ENCODE measurements around the gene ZNF319. TPM values are rescaled to one million over a fixed set of nuclear protein-coding genes. Genes with fewer than 3 reads are reported as not detected.
A peak's percentile ranks its signal among the peaks of the same experiment; 100 is the strongest.

The ZNF319 gene
- total and polyA plus RNA-seq, 2 of the 4 experiments (the other 2 are of a cell fraction): 0.90 to 6.3 TPM

- Histone ChIP-seq H2BK5ac (ENCODE audit: low read depth, low read length, poor library complexity, severe bottlenecking) (no peak overlapping the region), H3K4me1 (ENCODE audit: control insufficient read depth, insufficient read depth, low read length) (no peaks in the 10 kb centered on the region), H3K9me3 (ENCODE audit: control insufficient read depth, insufficient read depth, low read length) (no peaks in the 10 kb centered on the region), H3K9me1 (ENCODE audit: insufficient read depth, low read length) (no peaks in the 10 kb centered on the region), H2AFZ (replicated peaks; ENCODE audit: low read length, poor library complexity) (peak overlapping the region; percentile 23), H2BK15ac (ENCODE audit: low read depth, low read length) (no peak overlapping the region), H3K36me3 (ENCODE audit: control insufficient read depth, insufficient read depth, low read length) (no peaks in the 10 kb centered on the region), H3K27ac (ENCODE audit: insufficient read depth, low read length) (no peak overlapping the region), H3K56ac (ENCODE audit: extremely low read depth, insufficient read depth, low read length) (no peak overlapping the region), H2AK9ac (replicated peaks; ENCODE audit: low read depth, low read length, poor library complexity) (peak overlapping the region; percentile 28), H3K23ac (ENCODE audit: low read depth, low read length) (no peak overlapping the region), H4K8ac (ENCODE audit: low read depth in 2 of 2, low read length in 2 of 2) (no peak overlapping the region), H4K91ac (ENCODE audit: insufficient read depth, low read depth, low read length) (no peak overlapping the region), H2BK120ac (ENCODE audit: low read depth, low read length) (no peak overlapping the region), H3K14ac (replicated peaks; ENCODE audit: low read depth, low read length) (no peak overlapping the region), H3K4ac (ENCODE audit: low read depth, low read length) (no peak overlapping the region), H3K4me2 (ENCODE audit: low read depth, low read length) (no peak overlapping the region), H3K9ac (ENCODE audit: low read depth, low read length) (no peak overlapping the region), H3K27me3 (ENCODE audit: control insufficient read depth, insufficient read depth, low read length) (peaks cover 11% of the 10 kb centered on the region), H3K4me3 (ENCODE audit: insufficient read depth, low read depth, low read length) (no peak overlapping the region), H2AK5ac (ENCODE audit: low read depth, low read length) (no peak overlapping the region), H2BK20ac (ENCODE audit: low read depth, low read length) (no peak overlapping the region), H4K20me1 (ENCODE audit: insufficient read depth, low read length) (no peaks in the 10 kb centered on the region), H4K5ac (ENCODE audit: low read depth, low read length) (no peak overlapping the region), H3K79me1 (ENCODE audit: low read depth in 1 of 2, low read length in 2 of 2) (no peaks in the 10 kb centered on the region), H3K18ac (ENCODE audit: low read depth, low read length) (no peak overlapping the region)
- WGBS, 2 experiments (ENCODE audit: extremely low coverage in 2 of 2, insufficient read length in 1 of 2): 60% methylated on average over 1 of the region's 6 CpGs; no CpG with 5 or more reads in 1 of the 2 experiments
- ChIA-PET CTCF (no interaction called here), POLR2A (ENCODE audit: unreplicated experiment) (no interaction called here)
- no peak for TF ChIP-seq CHD1 (IDR thresholded peaks at IDR 0.05; ENCODE audit: low read depth, low read length)
- no peak for TF ChIP-seq FOS (IDR thresholded peaks at IDR 0.05; ENCODE audit: low read depth, low read length)
- TF ChIP-seq NFE2L2 (IDR thresholded peaks at IDR 0.05; ENCODE audit: low read depth, low read length): no peak
- TF ChIP-seq POLR2A (IDR thresholded peaks at IDR 0.05; ENCODE audit: low read depth, low read length): no peak
- no peak for TF ChIP-seq BHLHE40 (IDR thresholded peaks at IDR 0.05; ENCODE audit: low read depth, low read length)
- no peak for TF ChIP-seq MAZ (IDR thresholded peaks at IDR 0.05; ENCODE audit: borderline replicate concordance, low read depth, low read length)
- TF ChIP-seq RCOR1 (IDR thresholded peaks at IDR 0.05; ENCODE audit: insufficient replicate concordance, low read length): no peak
- no peak for TF ChIP-seq SMC3 (IDR thresholded peaks at IDR 0.05; ENCODE audit: low read depth, low read length)
- no peak for TF ChIP-seq MAFK (IDR thresholded peaks at IDR 0.05; ENCODE audit: low read depth, low read length)
- TF ChIP-seq CTCF (conservative IDR thresholded peaks at IDR 0.05; ENCODE audit: low read depth, low read length): no peak
- TF ChIP-seq RAD21 (IDR thresholded peaks at IDR 0.05; ENCODE audit: low read length): no peak
- no peak for TF ChIP-seq CEBPB (IDR thresholded peaks at IDR 0.05; ENCODE audit: low read depth, low read length)
- no peak for TF ChIP-seq ELK1 (IDR thresholded peaks at IDR 0.05; ENCODE audit: borderline replicate concordance, low read depth, low read length)
- in situ Hi-C loops (cut with MboI; ENCODE audit: low sequenced_read_pairs): no loop called here
- ATAC-seq (ENCODE audit: low read depth) (no peak), DNase-seq (no peak)
- dilution Hi-C loops (cut with HindIII; ENCODE audit: low sequenced_read_pairs, unreplicated experiment): no loop called here
- intact Hi-C loops (cut with micrococcal nuclease): no loop called here
- BruUV-seq (replicated peaks): no TSS peak
Observed at GRCh38 chr16:58046936-58047335, 46.5 kb upstream of the ZNF319 start.
